ENCODE measurements around the gene AKR1E2.

- TF ChIP-seq, protein P1, sequence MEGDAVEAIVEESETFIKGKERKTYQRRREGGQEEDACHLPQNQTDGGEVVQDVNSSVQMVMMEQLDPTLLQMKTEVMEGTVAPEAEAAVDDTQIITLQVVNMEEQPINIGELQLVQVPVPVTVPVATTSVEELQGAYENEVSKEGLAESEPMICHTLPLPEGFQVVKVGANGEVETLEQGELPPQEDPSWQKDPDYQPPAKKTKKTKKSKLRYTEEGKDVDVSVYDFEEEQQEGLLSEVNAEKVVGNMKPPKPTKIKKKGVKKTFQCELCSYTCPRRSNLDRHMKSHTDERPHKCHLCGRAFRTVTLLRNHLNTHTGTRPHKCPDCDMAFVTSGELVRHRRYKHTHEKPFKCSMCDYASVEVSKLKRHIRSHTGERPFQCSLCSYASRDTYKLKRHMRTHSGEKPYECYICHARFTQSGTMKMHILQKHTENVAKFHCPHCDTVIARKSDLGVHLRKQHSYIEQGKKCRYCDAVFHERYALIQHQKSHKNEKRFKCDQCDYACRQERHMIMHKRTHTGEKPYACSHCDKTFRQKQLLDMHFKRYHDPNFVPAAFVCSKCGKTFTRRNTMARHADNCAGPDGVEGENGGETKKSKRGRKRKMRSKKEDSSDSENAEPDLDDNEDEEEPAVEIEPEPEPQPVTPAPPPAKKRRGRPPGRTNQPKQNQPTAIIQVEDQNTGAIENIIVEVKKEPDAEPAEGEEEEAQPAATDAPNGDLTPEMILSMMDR (IDR thresholded peaks at IDR 0.05): no peak
- no peak for TF ChIP-seq POLR2A (IDR thresholded peaks at IDR 0.05)
Observed at GRCh38 chr10:4802711-4803487, 23.1 kb upstream of the AKR1E2 start.
